Measurements from ENCODE around the gene TACC2. TPM values are rescaled to one million over a fixed set of nuclear protein-coding genes. Genes with fewer than 3 reads are reported as not detected.

TACC2 gene
- total and polyA plus RNA-seq, 12 donors, result 68.1 to 451 (median 364) TPM

GRCh38 chr10:122140941-122141623, 152.1 kb downstream of the TACC2 start:
- no peak overlapping the region for H3K4me3 ChIP-seq
- no peak for TF ChIP-seq CTCF (IDR thresholded peaks at IDR 0.05)
- H3K27ac ChIP-seq, result peak overlapping the region; percentile 41 to 94 (median 88)
- WGBS, 2 donors, result 10 to 14% methylated on average over 10 of the region's 10 CpGs
- DNase-seq, result peak; percentile 91 to 93
- peaks cover 0 to 51% (median 9%) of the 10 kb centered on the region in 9 donors for H3K36me3 ChIP-seq
- no peaks in the 10 kb centered on the region for H3K27me3 ChIP-seq
- H3K4me1 ChIP-seq, result peaks cover 34 to 76% (median 60%) of the 10 kb centered on the region in 9 donors
- intact Hi-C loops (cut with DNase I), result loop anchor here in 7 of 10 donors (2.0 to 10.0 kb wide), 8 partner anchors 28 to 134 kb away; partner anchors contain the start of gene BTBD16 (in 1 of the 7)
- H3K9me3 ChIP-seq, result peaks cover 0 to 10% (median 0%) of the 10 kb centered on the region in 11 donors
- ATAC-seq, result peak; percentile 40 to 86 (median 74)

DNA sequence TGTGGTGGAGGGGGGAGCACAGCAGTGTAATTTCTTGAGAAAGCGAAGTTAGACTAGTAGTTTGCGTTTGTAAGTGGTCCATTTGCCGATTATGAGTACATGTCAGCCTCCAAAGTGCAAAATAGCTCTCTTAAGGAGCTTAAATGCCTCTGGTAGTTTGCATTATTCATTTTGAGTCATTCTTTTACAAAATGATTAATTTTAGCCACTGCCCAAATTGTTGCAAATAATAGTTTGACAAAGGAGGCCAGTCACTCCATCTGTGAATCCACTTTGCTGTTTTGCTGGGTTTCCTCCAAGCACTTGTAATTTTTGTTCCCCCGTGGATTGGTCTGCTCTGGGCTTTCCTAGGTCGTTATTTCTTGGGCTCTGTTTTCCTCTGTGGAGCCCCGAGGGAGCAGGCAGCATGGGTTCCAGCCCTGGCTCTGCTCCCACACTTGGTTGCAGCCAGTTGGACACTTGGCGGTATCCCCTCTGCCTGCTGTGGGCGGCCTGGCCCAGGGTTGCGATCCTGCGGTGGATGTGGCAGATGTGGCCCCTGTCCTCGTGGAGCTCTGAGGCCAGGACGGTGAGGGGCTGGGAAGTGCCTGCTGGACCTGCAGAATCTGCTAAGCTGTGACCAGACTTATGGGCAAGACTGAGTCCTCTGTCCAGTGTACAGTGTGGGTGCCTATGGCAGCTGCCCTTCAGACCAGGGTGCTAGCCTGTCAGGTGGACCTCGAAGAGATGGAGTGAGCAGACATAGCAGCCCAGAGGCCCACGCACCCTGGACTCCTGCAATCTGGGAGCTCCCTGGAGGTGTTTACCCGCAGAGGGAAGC, 153.1 kb downstream of the TACC2 start:
- Histone ChIP-seq H3K9me3 (peaks cover 0 to 10% (median 0%) of the 10 kb centered on the region in 11 donors), H3K27ac (peak overlapping the region in 9 of 10 donors; percentile 82 to 94 (median 89)), H3K27me3 (no peaks in the 10 kb centered on the region), H3K4me3 (no peak overlapping the region), H3K4me1 (peaks cover 36 to 84% (median 66%) of the 10 kb centered on the region in 9 donors), H3K36me3 (peaks cover 0 to 47% (median 9%) of the 10 kb centered on the region in 9 donors)
- no peak for TF ChIP-seq CTCF (IDR thresholded peaks at IDR 0.05)
- DNase-seq (peak; percentile 49 to 65), ATAC-seq (peak in 6 of 8 donors; percentile 0 to 8 (median 2))
- WGBS, 2 donors, result 36 to 40% methylated on average over 15 of the region's 15 CpGs
- intact Hi-C loops (cut with DNase I), result loop anchor here in 7 of 10 donors (2.0 to 10.0 kb wide), 8 partner anchors 29 to 133 kb away; partner anchors contain the start of gene BTBD16 (in 1 of the 7)

DNA sequence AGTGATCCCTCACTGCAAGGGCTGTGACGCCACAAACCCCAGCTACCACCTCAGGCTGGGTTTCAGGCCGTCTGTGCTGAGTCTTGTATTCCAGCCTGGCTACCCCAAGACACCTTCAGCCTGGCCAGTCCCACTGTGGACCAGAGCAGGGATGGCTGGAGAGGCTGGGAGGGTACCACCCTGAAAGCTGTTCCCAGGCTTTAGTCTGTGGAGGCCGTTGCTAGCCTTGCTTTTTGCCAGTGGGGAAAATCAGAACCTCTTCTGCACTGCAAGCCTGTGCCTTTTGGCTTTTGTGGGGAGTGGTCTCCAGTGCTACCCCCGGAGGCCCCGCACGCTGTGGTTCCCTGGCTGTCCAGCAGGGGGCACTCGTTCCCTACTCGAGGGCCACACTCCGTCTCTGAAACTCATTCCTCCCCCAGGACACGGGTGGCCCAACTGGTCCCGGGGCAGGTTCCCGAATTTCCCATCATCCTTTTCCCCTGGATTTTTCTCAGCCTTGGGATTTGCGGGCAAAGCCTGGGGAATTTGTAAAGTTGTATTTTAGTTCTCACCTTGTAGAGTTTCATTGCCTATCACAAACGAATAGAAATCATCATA, 153.8 kb downstream of the TACC2 start:
- TF ChIP-seq CTCF (IDR thresholded peaks at IDR 0.05), result peak; percentile 89 to 96 (median 93)
- H3K27me3 ChIP-seq, result no peaks in the 10 kb centered on the region
- intact Hi-C loops (cut with DNase I), result loop anchor here in 7 of 10 donors (5.0 to 10.0 kb wide), 7 partner anchors 40 to 132 kb away; partner anchors contain the start of gene BTBD16 (in 1 of the 7)
- H3K36me3 ChIP-seq, result peaks cover 0 to 40% (median 9%) of the 10 kb centered on the region in 9 donors
- peak overlapping the region in 9 of 10 donors; percentile 82 to 94 (median 89) for H3K27ac ChIP-seq
- DNase-seq (peak; percentile 45 to 62), ATAC-seq (peak in 2 of 8 donors; percentile 1 to 21)
- 32 to 33% methylated on average over 14 of the region's 14 CpGs for WGBS, 2 donors
- peaks cover 39 to 84% (median 71%) of the 10 kb centered on the region in 9 donors for H3K4me1 ChIP-seq
- peaks cover 0 to 10% (median 0%) of the 10 kb centered on the region in 11 donors for H3K9me3 ChIP-seq
- no peak overlapping the region for H3K4me3 ChIP-seq
